Loucy (cell line): Measurements from ENCODE around the gene SDE2.

ENCODE experiments used
- H2AFZ ChIP-seq: fragments of 200-600 bp; sonication (generic); 2 replicates; pipeline ENCODE4 v1.6.0; 2016; ENCODE audit warnings: antibody characterized with exemption, mild to moderate bottlenecking, low read length, moderate library complexity
- H3F3A ChIP-seq: fragments of 200-600 bp; 2 replicates; pipeline ENCODE4 v1.6.0; 2016; ENCODE audit warnings: antibody characterized with exemption, low read depth, mild to moderate bottlenecking
- H3K27me3 ChIP-seq: fragments of 200-600 bp; sonication (generic); 2 replicates; pipeline ENCODE4 v1.6.1; 2014; ENCODE audit warnings: low read length, mild to moderate bottlenecking; ENCODE audit not compliant: insufficient read depth, poor library complexity, severe bottlenecking
- H3K36me3 ChIP-seq: fragments of 200-600 bp; sonication (generic); 2 replicates; pipeline ENCODE4 v1.6.1; 2016; ENCODE audit warnings: low read length; ENCODE audit not compliant: insufficient read depth
- H3K4me1 ChIP-seq: fragments of 200-600 bp; sonication (generic); 2 replicates; pipeline ENCODE4 v1.5.1; 2014; ENCODE audit warnings: low read length, mild to moderate bottlenecking; ENCODE audit not compliant: insufficient read depth, poor library complexity, severe bottlenecking
- H3K4me2 ChIP-seq: fragments of 200-600 bp; sonication (generic); 2 replicates; pipeline ENCODE4 v1.6.0; 2014; ENCODE audit warnings: antibody characterized with exemption, low read length, low read depth, mild to moderate bottlenecking; ENCODE audit not compliant: poor library complexity, severe bottlenecking
- H3K4me3 ChIP-seq: fragments of 200-600 bp; sonication (generic); 2 replicates; pipeline ENCODE4 v1.5.1; 2014; ENCODE audit warnings: low read length, mild to moderate bottlenecking, mixed read lengths; ENCODE audit not compliant: poor library complexity, severe bottlenecking
- H3K79me2 ChIP-seq: fragments of 200-600 bp; sonication (generic); 2 replicates; pipeline ENCODE4 v1.6.1; 2014; ENCODE audit warnings: low read length; ENCODE audit not compliant: insufficient read depth
- H3K9ac ChIP-seq: fragments of 200-600 bp; sonication (generic); 2 replicates; pipeline ENCODE4 v1.6.0; 2014; ENCODE audit warnings: mild to moderate bottlenecking, low read depth, low read length, moderate library complexity; ENCODE audit not compliant: poor library complexity, severe bottlenecking
- H3K9me2 ChIP-seq: fragments of 200-600 bp; sonication (generic); replicated peaks from 2 replicates; pipeline ENCODE4 v1.6.1; 2016; ENCODE audit warnings: low read depth, low read length, mixed read lengths
- H3K9me3 ChIP-seq: fragments of 200-600 bp; sonication (generic); 2 replicates; pipeline ENCODE4 v1.6.1; 2014; ENCODE audit warnings: mild to moderate bottlenecking, antibody characterized with exemption, low read length, low read depth; ENCODE audit not compliant: insufficient read depth
- H4K20me1 ChIP-seq: fragments of 200-600 bp; sonication (generic); 2 replicates; pipeline ENCODE4 v1.6.0; 2014; ENCODE audit warnings: antibody characterized with exemption, low read length, mild to moderate bottlenecking; ENCODE audit not compliant: insufficient read depth, poor library complexity, severe bottlenecking
- EZH2phosphoT487 ChIP-seq: fragments of 200-600 bp; IDR thresholded peaks from 2 replicates; pipeline ENCODE4 v1.6.1; 2018; ENCODE audit warnings: antibody characterized with exemption, mild to moderate bottlenecking, moderate library complexity, borderline replicate concordance
- TF ChIP-seq, protein P1 (sequence below): fragments of 200-600 bp; sonication (generic); conservative IDR thresholded peaks from 2 replicates; pipeline ENCODE4 v1.5.1; 2014; ENCODE audit warnings: mild to moderate bottlenecking, antibody characterized with exemption, low read length

The SDE2 gene

DNA sequence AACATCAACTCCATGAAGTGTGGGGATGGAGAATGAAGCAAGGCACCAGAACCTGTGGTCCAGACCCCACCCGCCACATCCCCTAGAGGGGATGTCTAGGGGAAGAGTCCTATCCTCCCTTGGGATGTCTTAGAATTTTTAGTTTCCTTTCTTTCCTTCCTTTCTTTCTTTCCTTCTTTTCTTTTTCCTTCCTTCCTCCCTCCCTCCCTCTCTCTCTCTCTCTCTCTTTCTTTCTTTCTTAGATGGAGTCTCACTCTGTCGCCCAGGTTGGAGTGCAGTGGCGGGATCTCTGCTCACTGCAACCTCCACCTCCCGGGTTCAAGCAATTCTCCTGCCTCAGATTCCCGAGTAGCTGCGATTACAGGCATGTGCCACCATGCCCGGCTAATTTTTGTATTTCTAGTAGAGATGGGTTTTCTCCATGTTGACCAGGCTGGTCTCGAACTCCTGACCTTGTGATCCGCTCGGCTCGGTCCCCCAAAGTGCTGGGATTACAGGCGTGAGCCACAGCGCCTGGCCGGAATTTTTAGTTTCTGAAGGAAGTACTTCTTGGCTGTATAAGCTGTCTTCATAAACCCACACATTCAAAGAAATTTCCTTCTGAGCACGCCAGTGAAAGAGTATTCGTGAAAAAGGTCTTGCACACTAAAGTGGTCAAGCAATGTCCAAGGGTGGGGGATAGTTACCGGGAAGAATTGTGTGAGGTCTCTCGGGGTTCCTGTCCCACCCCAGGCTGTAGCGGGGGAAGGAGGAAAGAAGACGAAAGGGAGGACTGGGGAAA, 37.3 kb downstream of the SDE2 start:
- no peak overlapping the region for H3K4me3 ChIP-seq
- H3K79me2 ChIP-seq, result no peaks in the 10 kb centered on the region
- H3K4me1 ChIP-seq, result no peaks in the 10 kb centered on the region
- no peaks in the 10 kb centered on the region for H3F3A ChIP-seq
- H3K9me3 ChIP-seq, result no peaks in the 10 kb centered on the region
- no peaks in the 10 kb centered on the region for H3K9me2 ChIP-seq
- H3K4me2 ChIP-seq, result no peak overlapping the region
- peak overlapping the region; percentile 41; the same call in 1 of the 2 replicates for H2AFZ ChIP-seq
- no peak overlapping the region for H3K9ac ChIP-seq
- no peaks in the 10 kb centered on the region for H4K20me1 ChIP-seq
- TF ChIP-seq, protein P1, sequence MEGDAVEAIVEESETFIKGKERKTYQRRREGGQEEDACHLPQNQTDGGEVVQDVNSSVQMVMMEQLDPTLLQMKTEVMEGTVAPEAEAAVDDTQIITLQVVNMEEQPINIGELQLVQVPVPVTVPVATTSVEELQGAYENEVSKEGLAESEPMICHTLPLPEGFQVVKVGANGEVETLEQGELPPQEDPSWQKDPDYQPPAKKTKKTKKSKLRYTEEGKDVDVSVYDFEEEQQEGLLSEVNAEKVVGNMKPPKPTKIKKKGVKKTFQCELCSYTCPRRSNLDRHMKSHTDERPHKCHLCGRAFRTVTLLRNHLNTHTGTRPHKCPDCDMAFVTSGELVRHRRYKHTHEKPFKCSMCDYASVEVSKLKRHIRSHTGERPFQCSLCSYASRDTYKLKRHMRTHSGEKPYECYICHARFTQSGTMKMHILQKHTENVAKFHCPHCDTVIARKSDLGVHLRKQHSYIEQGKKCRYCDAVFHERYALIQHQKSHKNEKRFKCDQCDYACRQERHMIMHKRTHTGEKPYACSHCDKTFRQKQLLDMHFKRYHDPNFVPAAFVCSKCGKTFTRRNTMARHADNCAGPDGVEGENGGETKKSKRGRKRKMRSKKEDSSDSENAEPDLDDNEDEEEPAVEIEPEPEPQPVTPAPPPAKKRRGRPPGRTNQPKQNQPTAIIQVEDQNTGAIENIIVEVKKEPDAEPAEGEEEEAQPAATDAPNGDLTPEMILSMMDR, result no peak
- TF ChIP-seq EZH2phosphoT487, result no peak
- H3K36me3 ChIP-seq, result no peaks in the 10 kb centered on the region
- H3K27me3 ChIP-seq, result no peaks in the 10 kb centered on the region

DNA sequence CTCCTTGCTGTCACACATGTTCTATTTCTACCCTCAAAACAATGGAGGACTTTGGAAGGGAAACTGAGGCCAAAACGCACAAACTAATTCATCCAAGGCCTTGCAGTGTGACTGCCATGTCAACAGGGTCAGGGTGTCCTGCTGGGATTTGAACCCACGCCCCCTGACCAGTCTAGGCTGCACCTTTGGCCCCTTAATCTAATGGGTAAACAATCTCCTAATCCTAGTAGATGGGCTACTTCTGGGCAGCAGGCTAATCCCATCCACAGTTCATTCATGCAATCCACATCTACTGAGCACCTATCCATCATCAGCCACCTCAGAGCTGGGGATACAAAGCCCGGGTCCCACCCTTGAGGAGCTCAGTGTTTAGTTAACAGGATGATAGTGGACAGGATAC, 41.1 kb downstream of the SDE2 start:
- no peaks in the 10 kb centered on the region for H3F3A ChIP-seq
- H3K9me2 ChIP-seq, result no peaks in the 10 kb centered on the region
- H3K9ac ChIP-seq, result no peak overlapping the region
- no peaks in the 10 kb centered on the region for H3K9me3 ChIP-seq
- TF ChIP-seq, protein P1, result no peak
- no peak for TF ChIP-seq EZH2phosphoT487
- H3K79me2 ChIP-seq, result no peaks in the 10 kb centered on the region
- H2AFZ ChIP-seq, result no peak overlapping the region
- no peaks in the 10 kb centered on the region for H4K20me1 ChIP-seq
- no peaks in the 10 kb centered on the region for H3K36me3 ChIP-seq
- H3K4me2 ChIP-seq, result no peak overlapping the region
- H3K27me3 ChIP-seq, result no peaks in the 10 kb centered on the region
- H3K4me3 ChIP-seq, result no peak overlapping the region
- no peaks in the 10 kb centered on the region for H3K4me1 ChIP-seq

DNA sequence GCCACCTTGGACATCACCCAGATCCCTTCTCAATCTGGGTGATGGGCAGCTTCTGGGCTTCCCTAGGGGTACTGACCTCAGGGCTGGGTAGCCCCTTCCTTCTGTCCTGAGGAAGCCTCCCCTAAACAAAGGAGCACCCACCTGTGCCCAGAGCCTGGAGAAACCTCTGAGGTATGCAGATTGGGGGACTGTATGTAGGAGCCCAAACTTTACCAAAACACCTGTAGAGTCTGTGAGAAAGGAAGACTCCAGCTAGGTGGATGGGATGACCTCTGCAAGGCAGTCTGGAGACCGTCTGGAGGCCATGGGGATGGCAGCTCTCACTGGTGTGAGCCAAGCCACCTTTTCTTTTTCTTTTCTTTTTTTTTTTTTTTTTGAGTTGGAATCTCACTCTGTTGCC, 44.4 kb downstream of the SDE2 start:
- Histone ChIP-seq H3K9me2 (no peaks in the 10 kb centered on the region), H3K4me1 (no peaks in the 10 kb centered on the region), H3K9ac (no peak overlapping the region), H3K27me3 (no peaks in the 10 kb centered on the region), H3K9me3 (no peaks in the 10 kb centered on the region), H3K4me2 (no peak overlapping the region), H3K79me2 (no peaks in the 10 kb centered on the region), H3K4me3 (no peak overlapping the region), H2AFZ (no peak overlapping the region), H4K20me1 (no peaks in the 10 kb centered on the region), H3K36me3 (no peaks in the 10 kb centered on the region), H3F3A (no peaks in the 10 kb centered on the region)
- TF ChIP-seq, protein P1, result no peak
- no peak for TF ChIP-seq EZH2phosphoT487
